ENCODE measurements around the gene NMNAT2.

Gene NMNAT2

GRCh38 chr1:183203094-183203493 lies 215.1 kb downstream of the NMNAT2 start:
- no peak for DNase-seq

DNA sequence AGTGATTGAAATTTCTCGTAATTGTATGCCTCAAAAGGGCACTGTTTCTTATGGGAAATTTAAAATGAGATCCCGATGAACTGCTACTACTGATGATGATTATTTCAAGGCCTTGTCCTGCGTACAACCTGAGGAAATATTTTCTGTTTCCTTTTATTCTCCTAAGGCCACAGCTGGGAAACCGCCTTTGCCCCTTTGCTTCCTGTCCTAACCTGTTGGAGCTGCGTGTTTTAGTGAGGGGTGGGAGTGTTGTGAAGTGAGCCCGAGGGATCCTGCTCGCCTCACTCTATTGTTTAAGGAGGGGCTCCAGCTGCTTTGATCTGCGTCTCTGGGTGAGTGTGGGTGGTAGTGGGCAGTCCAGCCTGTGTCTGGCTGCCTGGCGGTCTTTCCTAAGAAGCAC lies 217.7 kb downstream of the NMNAT2 start:
- no peak for DNase-seq

GRCh38 chr1:183199304-183199703 lies 218.9 kb downstream of the NMNAT2 start:
- no peak for DNase-seq

- no peak for DNase-seq
Observed at GRCh38 chr1:183198463-183198862, 219.7 kb downstream of the NMNAT2 start.
